WI38 (cell line): ENCODE data around the gene USP10.
A peak's percentile ranks its signal among the peaks of the same experiment; 100 is the strongest.

Experiments used
- H3K4me3 ChIP-seq: 2 replicates; pipeline ENCODE4 v1.5.1; 2011; ENCODE audit warnings: low read depth, mild to moderate bottlenecking, control low read depth, low read length
- CTCF ChIP-seq: IDR thresholded peaks from 2 replicates; pipeline ENCODE4 v1.5.1; 2012; ENCODE audit warnings: low read depth, mild to moderate bottlenecking, control low read depth, low read length

The USP10 gene

GRCh38 chr16:84820771-84821170 lies 121.0 kb downstream of the USP10 start:
- H3K4me3 ChIP-seq: peak overlapping the region; percentile 67
- no peak for TF ChIP-seq CTCF

- TF ChIP-seq CTCF: no peak
- H3K4me3 ChIP-seq: no peak overlapping the region
Observed at GRCh38 chr16:84821179-84821578, 121.4 kb downstream of the USP10 start.

- H3K4me3 ChIP-seq: no peak overlapping the region
- TF ChIP-seq CTCF: no peak
Observed at GRCh38 chr16:84821728-84822689, 122.2 kb downstream of the USP10 start.

GRCh38 chr16:84822990-84823389 lies 123.2 kb downstream of the USP10 start:
- TF ChIP-seq CTCF: no peak
- no peak overlapping the region for H3K4me3 ChIP-seq

- no peak for TF ChIP-seq CTCF
- no peak overlapping the region for H3K4me3 ChIP-seq
Observed at GRCh38 chr16:84823484-84823883, 123.7 kb downstream of the USP10 start.

- H3K4me3 ChIP-seq: no peak overlapping the region
- no peak for TF ChIP-seq CTCF
Observed at GRCh38 chr16:84823926-84824325, 124.1 kb downstream of the USP10 start.

GRCh38 chr16:84825896-84826557 lies 126.2 kb downstream of the USP10 start:
- TF ChIP-seq CTCF: no peak
- no peak overlapping the region for H3K4me3 ChIP-seq
